GM18858 (cell line): ENCODE results near the gene PBXIP1.

ENCODE experiments used
- ATAC-seq: cut with Tn5 transposase; IDR thresholded peaks from one replicate; pipeline ENCODE4 v1.9.1; 2021; ENCODE audit not compliant: unreplicated experiment

PBXIP1 gene

DNA sequence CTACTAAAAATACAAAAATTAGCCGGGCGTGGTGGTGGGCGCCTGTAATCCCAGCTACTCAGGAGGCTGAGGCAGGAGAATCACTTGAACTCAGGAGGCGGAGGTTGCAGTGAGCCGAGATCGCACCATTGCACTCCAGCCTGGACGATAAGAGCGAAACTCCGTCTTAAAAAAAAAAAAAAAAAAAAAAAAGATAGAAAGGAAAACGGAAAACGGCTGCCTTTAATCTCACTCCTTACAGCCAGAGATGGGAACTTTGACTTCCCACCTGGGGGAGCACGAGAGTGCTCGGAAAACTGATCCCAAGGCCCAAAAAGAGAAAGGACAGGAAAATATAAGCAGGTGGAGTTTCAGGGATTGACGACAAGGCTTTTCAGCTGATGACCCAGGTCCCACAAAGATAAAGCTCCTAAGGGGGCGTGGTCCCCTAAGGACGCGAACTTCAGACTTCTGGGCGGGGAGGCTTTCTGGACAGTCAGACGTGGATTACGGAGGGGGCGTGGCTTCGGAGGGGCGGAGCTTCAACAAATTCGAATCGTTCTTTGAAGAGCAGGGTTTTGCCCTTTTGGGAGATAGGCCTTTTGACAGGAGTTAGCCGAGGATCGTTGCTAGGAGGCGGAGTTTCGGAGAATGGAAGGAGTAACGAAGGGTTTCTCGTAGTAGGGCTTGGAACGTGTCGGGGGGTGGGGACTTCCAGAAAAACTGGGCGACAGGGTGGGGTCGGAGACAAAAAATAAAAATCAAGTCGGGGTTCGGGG is 17.6 kb upstream of the PBXIP1 start:
- ATAC-seq = no peak

DNA sequence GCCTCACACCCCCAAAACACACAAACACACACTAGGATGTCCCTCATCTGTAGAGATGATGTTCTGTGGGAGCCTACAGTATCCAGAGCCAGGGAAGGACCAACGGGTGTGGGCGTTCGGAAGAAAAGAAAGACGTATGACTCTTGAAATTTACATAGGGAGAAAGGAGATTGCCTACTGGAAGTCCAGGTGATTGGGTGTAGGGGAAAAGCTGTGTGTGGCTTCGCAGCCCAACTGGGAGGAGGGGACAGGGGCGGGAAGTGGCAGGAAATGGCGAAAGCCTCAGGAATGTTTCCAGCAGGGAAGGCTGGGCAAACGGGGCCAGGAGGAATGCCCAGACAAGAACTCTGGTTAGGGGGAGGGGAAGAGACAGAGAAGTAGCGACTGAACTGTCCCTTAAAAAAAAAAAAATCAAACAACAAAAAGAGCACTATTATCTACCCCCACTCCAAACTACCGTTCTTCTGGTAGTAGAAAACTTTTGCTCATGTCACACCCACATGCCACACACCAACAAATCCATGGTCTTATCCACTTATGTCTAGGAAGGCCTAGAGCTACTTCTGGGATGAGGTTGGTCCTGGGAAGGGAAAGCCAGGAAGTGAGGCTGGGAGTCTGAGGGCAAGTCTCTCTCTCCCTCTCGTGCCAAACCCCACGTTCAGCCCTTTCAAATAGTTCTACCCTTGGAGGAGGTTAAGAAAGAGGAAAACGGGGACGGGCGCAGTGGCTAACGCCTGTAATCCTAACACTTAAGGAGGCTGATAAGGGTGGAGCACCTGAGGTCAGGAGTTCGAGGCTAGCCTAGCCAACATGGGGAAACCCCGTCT is 16.8 kb upstream of the PBXIP1 start:
- no peak for ATAC-seq

DNA sequence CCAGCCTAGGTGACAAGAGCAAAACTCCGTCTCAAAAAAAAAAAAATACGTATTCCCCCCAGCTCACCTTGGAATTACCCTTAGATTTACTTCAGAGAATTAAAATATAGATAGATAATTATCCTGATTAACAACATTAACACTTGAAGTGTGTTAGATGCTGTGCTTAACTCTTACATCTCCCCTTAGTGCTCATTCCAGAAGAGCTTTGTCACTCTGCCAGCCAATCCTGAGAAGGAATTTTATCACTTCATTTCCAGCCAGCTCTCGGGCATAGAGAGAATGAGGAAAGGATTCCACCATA is 16.3 kb upstream of the PBXIP1 start:
- no peak for ATAC-seq

DNA sequence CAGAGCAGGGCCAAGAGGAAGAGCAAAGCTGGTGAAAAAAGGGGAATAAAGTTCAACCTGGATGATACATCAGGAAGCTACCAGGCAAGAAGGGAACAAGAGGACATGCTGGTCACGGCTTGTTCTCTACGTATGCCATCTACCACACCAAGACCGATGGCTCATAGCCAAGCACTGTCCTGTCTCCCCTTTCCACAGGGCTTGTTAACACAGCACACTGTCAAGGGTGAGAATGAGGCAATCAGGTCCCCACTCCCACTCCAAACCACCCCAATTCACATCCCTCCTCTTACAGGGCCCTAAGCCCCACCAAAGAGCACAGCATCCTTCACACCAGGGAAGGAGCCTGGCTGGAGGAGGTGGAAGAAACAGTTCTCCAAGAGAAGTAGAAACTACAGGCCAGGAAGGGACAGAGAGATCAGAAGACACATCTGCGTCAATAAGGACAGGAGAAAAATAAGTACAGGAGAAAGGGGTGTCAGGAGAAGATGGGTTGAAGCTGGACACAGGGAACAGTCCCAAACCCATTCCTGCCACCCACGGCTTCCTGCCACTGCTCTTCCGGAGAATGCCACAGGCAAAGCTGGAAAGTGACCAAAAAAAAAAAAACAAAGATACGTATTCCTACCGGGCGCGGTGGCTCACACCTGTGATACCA is 15.6 kb upstream of the PBXIP1 start:
- no peak for ATAC-seq

DNA sequence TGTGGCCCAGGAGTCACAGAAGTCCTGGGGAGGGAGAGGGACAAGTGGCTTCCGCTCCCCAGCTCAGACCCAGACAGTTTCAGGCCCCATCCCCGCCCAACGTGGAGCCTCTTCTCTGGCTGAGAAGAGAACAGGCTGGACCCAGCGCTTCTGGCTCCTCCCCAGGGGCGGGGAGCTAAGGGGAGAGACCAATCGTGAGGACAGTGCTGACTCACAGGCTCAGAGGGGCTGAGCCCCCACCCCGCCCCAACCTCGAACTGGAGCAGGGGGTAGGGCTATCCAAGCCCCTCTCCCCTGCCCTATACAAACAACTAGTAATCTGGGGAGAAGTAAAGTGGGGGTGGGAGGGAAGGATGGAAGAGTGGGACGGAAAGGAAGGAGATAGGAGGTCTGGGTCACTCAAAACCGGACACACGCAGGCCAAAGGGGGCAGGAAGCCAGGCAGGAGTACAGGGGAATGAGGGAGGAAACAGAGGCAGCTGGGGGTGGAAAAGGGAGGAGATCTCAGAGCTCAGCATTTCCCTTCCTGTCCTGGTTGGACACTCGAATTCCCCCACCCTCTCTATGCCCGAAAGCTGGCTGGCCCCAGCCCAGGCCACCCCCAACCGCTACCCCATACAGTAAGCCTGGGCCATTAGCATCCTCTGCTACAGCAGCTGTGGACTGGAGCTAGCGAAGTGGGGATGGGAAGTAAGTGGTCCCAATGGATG is 14.9 kb upstream of the PBXIP1 start, which contains the start of gene SHC1:
Gene SHC1 (minus strand): TSS at position 117 of the 710 bp plus-strand sequence. CDS start 221 bp downstream, outside the sequence.
- no peak for ATAC-seq

DNA sequence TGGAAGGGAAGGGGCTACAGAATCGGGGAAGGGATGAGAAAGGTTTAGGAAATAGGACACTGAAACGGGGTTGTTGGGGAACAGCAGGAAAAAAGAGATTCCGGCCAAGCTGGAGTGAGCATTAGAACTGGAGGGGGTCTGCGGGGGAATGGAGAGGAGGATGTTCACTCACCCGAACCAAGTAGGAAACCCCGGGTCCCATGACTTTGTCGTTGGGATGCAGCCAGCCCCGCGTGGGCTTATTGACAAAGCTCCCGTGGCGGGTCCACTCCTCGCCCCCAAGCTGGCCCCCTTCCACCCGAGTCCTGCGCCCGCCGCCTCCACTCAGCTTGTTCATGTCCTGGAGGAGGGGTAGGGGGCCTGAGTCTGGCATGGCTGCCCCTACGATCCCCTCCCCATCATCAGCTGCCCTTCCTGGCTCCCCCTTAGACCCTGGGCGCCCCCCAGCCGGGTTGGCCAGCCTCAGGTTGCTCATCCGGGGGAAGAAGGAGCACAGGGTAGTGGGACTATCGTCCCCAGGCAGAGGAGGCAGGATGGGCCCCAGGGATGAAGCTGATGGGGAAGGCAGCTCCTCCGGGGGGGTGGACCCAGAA is 14.1 kb upstream of the PBXIP1 start:
- ATAC-seq = no peak

DNA sequence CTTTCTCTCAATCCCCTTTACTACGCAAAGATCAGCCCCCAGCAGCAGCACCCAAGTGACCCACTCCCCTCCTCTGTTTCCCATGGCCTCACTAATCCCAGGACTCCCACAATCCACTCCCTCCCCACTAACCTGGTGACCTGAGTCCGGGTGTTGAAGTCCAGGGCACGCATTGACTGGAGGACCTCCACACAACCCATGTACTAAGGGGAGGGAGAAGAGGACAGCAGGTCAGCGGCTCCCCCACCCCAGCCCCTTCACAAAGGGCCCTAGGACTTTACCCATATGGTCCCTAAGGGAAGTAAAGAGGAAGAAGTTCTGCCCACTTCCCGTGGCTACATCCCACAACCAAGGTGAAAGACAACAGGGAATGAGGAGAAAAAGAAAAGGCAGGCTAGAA is 13.3 kb upstream of the PBXIP1 start:
- ATAC-seq = no peak

DNA sequence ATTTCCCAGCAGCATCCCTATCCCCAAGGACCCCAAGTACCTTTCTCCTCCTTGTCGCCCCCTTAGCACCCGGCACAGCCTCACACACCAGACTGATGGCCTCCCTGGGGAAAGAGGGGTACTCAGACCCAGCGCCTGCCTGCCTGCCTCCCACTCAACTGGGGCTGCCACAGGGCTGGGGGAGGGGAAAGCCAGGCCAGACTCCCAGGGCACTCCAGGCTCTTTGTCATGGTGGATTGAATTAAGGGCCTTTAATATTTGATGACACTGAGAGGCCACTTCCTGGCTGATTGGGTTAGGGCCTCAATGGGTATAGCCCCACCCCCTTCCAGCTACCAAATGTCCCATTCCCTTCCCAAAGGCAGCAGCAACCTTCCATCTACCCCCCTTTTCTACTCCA is 12.8 kb upstream of the PBXIP1 start:
- no peak for ATAC-seq

DNA sequence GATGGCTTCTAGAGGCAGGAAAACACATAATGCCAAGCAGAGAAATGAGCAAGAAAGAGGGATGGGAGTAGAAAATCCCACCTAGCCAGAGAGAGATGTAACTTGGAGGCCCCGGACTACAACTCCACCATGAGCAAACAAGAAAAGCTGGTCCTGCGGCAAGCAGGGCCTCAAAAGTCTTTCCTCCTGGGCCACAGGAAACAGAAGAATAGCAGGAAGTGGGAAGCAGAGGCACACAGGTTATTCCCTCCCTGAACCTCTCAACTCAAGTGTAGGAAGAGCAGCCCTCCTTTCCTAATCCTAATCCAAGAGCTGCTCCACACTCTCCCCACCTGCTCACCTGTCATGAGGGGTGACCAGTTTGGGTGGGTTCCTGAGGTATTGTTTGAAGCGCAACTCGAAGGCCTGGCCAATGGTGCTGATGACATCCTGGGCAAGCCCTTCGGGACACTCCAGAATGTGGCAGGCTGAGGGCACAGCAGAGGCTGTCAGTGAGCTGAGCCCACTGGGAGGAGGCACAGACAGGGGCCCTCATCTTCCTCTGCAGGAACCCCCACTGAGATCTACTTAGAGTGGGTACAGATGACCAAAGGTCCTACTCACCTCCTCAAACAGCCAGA is 11.5 kb upstream of the PBXIP1 start:
- no peak for ATAC-seq

DNA sequence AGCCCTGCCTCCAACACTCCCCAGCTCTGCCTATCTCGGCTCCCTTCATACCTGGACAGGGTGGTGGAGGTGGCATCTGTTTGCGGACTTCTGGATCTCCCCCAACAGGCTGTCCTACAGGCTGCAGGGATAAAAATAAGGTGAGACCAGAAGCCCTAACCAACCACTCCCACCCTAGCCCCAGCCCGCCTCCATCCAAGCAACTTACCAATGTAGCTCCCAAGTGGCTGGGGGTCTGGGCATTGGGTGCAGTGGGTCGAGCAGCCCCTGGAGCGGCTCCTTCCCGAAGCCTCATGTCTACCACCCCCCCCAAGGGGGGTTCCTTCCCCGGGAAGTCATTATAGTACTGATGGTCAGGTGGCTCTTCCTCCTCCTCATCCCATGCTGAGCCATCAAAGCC is 10.2 kb upstream of the PBXIP1 start:
- no peak for ATAC-seq

DNA sequence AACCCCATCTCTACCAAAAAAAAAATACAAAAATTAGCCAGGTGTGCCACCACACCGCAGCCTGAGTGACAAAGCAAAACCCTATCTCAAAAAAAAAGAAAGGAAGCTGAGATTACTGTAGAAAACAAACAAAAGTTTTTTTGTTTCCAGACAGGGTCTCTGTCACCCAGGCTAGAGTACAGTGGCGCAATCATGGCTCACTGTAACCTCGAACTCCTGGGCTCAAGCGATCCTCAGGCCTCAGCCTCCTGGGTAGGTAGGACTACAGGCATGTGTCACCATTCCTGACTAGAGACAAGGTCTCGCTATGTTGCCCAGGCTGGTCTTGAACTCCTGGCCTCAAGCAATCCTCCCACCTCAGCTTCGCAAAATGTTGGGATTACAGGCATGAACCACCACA is 8.5 kb upstream of the PBXIP1 start:
- ATAC-seq = no peak

DNA sequence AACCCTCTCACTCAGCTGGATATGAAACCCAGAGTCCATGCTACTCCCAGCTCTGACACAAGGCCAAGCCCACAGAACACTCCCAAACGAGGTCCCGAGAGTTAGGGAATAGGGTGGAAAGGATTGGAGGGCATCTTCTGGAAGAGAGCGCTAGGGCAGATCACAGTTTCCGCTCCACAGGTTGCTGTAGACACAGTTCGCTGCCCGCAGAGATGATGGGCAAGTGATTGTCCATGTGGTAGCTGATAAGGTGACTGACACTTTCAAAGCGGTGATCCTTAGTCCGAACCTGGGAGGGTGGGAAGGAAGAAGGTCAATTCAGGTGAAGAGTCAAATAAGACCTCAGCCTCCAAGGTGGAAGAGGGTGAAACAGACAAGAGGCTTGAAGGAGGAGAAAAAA is 7.7 kb upstream of the PBXIP1 start:
- no peak for ATAC-seq

DNA sequence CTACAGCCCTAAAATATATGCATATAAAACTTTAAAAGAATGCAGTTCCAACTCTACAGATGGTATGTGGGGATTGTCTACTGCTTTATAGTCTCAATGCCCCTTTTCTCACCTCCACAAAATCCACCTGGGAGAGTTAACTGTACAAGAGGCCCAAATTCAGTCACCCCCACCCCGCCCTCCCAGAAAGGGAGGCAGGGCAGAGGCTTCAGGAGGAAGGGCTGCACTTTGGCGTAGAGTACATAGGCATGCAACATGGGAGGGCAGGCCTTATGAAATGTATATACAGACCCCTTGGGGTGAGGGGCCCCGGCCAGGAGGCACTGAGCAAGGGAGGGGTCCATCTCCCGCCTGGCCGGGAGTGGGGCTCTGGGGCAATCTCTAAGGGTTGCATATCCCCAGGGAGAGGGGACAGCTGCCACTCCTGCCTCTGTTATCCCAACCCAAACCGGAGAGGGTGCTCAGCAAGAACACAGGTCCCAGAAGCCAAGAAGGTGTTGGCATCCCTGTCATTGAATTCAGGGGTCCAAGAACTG is 7.0 kb upstream of the PBXIP1 start:
- ATAC-seq = no peak

DNA sequence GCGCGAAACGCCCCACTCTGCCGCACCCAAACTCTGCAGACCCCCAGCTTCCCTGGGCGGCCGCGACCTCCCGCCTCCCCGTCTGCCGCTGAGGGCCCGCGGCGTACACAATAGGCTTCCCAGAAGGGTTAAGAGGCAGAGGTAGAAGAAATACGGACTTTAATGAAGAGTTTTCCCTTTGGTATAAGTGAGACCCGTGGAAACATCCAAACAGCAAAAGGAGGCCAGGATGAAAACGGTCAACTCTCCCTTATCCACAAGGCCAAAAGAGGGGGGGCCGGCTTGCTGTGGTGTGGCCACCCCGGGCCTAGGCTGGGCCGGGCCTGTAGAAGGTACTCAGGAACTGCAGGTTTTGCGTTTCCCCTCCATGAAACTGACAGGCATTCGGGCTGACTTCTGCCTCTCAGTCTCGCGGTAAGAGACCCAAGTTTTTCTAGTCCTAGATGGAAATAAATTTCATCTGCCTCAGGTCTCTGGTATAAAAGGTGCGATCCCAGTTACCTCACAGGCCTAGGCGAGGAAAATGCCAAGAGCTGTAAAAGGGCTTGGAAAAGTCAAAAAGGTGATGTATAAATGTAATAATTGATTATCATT is 6.4 kb upstream of the PBXIP1 start:
- no peak for ATAC-seq

DNA sequence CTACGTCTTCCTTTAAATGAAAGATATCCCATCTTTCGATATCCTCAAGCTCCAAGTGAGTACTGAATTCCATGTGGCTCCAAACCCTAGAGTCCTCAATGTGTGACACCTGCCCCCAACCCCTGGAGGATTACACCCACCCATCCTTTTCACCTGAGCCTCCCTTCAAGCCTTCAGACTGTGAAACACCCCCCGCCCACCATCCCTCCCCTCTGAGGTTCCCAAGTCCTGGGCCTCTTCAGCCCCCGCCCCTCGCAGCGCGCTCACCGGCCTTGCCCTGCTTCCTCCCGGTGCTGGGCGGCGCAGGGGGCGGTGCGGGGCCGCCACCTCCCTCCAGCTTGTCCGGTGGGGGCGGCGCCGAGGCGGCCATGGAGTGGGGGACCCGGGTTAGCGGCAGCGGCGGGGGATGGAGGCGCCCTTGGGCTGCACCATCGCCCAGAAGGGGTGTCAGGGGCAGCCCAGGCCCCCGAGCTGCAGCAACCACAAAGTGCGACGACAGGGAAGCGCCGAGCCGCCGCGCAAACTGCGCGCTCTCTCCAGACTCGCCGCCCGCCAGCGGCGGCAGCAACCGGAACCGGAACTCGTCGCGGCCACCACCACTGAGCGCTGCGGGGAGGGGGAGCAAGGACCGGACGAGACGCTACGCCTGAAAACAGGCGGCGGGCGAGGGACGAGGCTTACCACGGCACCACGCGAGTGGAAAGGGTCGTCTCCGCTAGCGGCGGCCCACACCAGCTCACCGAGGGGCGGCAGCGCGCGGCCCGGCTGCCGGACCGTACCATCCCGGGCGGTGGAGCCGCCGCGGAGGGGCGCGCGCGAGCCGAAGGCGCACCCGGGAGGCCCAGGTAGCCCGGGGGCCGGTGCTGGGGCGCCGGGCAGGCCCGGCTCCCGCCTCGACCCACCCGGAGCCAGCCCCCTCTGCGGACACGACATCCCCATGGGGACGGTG is 5.6 kb upstream of the PBXIP1 start, which contains the start of gene PYGO2:
Gene PYGO2 (minus strand): TSS at position 576 of the 949 bp plus-strand sequence. CDS start 206 bp downstream, at position 370.
- ATAC-seq = peak; percentile 59

DNA sequence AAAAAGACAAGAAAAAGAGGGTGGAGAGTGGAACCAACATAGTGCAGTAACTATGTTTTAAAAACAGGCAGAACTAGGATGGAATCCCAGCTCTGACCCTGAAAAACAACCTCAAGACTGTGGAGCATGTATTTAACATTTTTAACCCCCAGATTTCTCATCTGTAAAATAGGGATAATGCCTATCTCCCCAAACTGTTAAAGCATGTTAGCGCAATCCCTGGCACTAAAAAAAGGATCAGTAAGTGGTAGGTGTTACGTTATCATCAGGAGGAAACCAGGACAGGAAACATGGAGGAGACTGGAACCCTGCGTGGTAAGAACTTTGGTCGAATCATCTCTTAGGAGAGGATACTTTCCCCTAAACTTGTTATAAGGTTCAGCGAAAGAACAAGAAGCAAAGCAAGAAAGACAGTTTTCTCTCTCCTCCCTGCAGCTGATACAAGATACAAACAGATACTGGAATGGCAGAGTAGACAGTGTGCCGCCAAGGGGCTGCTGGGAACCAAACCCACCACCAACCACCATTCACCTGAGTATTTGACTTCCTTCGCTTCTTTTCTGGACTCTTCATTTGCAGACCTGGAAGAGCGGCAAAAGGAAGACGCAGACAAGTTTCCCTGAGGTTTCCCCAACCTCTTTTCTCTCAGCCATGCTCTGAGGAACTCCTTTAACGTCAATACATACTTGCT is 4.7 kb upstream of the PBXIP1 start:
- ATAC-seq = no peak

DNA sequence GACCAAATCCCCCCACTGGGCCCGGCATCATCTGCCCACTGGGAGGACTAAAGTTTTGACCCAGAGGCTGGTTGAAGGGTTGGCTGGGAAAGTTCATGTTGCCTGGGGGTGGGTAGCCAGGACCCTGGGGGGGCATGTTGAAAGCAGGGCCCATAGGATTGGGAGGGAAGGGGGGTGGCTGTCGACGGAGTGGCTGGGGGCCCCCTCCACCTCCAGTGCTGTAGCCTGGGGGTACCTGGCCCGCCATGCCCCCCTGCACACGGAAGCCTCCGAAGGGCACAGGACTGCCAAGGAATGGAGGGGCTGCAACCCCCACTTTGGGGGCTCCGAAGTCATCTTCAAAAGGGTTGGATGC is 3.5 kb upstream of the PBXIP1 start:
- no peak for ATAC-seq
